Fibroblast of pulmonary artery (primary cell): Measurements from ENCODE around the gene CTNNA1.
"Not testable (repeated sequence)": the region's sequence is repeated elsewhere in the genome, so short reads cannot be mapped to it uniquely, and the experiment has no call there.

Experiments used
- DNase-seq: peaks from one replicate; pipeline ENCODE4 v3.0.0-alpha.2; 2010; ENCODE audit warnings: low read depth
- H3K4me3 ChIP-seq: replicated peaks from 2 replicates; pipeline ENCODE4 v1.5.1; 2011; ENCODE audit warnings: low read depth, mild to moderate bottlenecking, control low read depth, low read length, moderate library complexity
- CTCF ChIP-seq: IDR thresholded peaks from 2 replicates; pipeline ENCODE4 v1.5.1; 2011; ENCODE audit warnings: mild to moderate bottlenecking, control low read depth, low read length, inconsistent platforms; ENCODE audit errors: missing control alignments

CTNNA1 gene

GRCh38 chr5:138757061-138757776 is 4.0 kb downstream of the CTNNA1 start:
- DNase-seq, result no peak
- no peak overlapping the region for H3K4me3 ChIP-seq
- no peak for TF ChIP-seq CTCF

- no peak overlapping the region for H3K4me3 ChIP-seq
- DNase-seq, result no peak
- TF ChIP-seq CTCF, result no peak
Observed at GRCh38 chr5:138760448-138761110, 7.4 kb downstream of the CTNNA1 start.

GRCh38 chr5:138761115-138761514 is 7.9 kb downstream of the CTNNA1 start:
- not testable (repeated sequence) for H3K4me3 ChIP-seq, DNase-seq

GRCh38 chr5:138761670-138762069 is 8.4 kb downstream of the CTNNA1 start:
- not testable (repeated sequence) for DNase-seq, H3K4me3 ChIP-seq

GRCh38 chr5:138762110-138762509 is 8.9 kb downstream of the CTNNA1 start:
- H3K4me3 ChIP-seq, result no peak overlapping the region
- no peak for DNase-seq
- no peak for TF ChIP-seq CTCF

GRCh38 chr5:138763037-138763778 is 10.0 kb downstream of the CTNNA1 start:
- no peak for TF ChIP-seq CTCF
- DNase-seq, result no peak
- no peak overlapping the region for H3K4me3 ChIP-seq

GRCh38 chr5:138770291-138770690 is 17.1 kb downstream of the CTNNA1 start:
- DNase-seq, result no peak
- TF ChIP-seq CTCF, result no peak
- H3K4me3 ChIP-seq, result no peak overlapping the region
